ENCODE results near the gene KDM2A. TPM values are rescaled to one million over a fixed set of nuclear protein-coding genes. Genes with fewer than 3 reads are reported as not detected.

Gene KDM2A
- total RNA-seq, 1 experiment from 2014 or later: 50.4 TPM

GRCh38 chr11:67136156-67136555 lies 17.1 kb downstream of the KDM2A start:
- RAD21 ChIA-PET (ENCODE audit: low non-redundant PET in 1 of 2, low total read pairs in 2 of 2, uncharacterized antibody in 2 of 2, unreplicated experiment in 2 of 2): no interaction called here

GRCh38 chr11:67138922-67139321 lies 19.9 kb downstream of the KDM2A start:
- Histone ChIP-seq H3K9me3 (ENCODE audit: control insufficient read depth in 1 of 2, insufficient read depth in 1 of 2, low read depth in 1 of 2, low read length in 2 of 2) (no peaks in the 10 kb centered on the region), H4K20me1 (ENCODE audit: insufficient read depth) (no peaks in the 10 kb centered on the region), H3K4me3 (replicated peaks in 1 of 2; ENCODE audit: low read depth in 1 of 2, low read length in 2 of 2) (no peak overlapping the region), H3K9me2 (ENCODE audit: insufficient read depth) (no peaks in the 10 kb centered on the region), H3K9ac (ENCODE audit: low read length) (no peak overlapping the region), H3K79me2 (ENCODE audit: insufficient read depth, low read length) (peaks cover 48% of the 10 kb centered on the region), H3K36me3 (ENCODE audit: control insufficient read depth in 1 of 2, insufficient read depth in 2 of 2, low read length in 2 of 2) (peaks cover 0 to 5% of the 10 kb centered on the region in 2 experiments; a peak in 2 of 4 replicates), H3K27me3 (ENCODE audit: insufficient read depth, low read length) (no peaks in the 10 kb centered on the region), H3K27ac (ENCODE audit: low read depth, low read length) (no peak overlapping the region), H3K4me2 (ENCODE audit: low read length) (no peak overlapping the region), H2AFZ (ENCODE audit: low read depth, low read length, poor library complexity, severe bottlenecking) (no peak overlapping the region), H3K4me1 (ENCODE audit: control insufficient read depth in 1 of 2, insufficient read depth in 2 of 2, low read length in 2 of 2) (0 out of 4 replicates have a peak, but pooled peaks cover 0 to 2% of the 10 kb centered on the region in 2 experiments)
- DNase-seq (ENCODE audit: low read depth, low spot score) (no peak), ATAC-seq (no peak)
- POLR2A ChIA-PET: no interaction called here
- intact Hi-C loops (cut with micrococcal nuclease): no loop called here
- RAD21 ChIA-PET (ENCODE audit: low non-redundant PET in 1 of 2, low total read pairs in 2 of 2, uncharacterized antibody in 2 of 2, unreplicated experiment in 2 of 2): no interaction called here
- CTCF ChIA-PET: no interaction called here
- BruUV-seq (replicated peaks): no TSS peak
- TF ChIP-seq POLR2A (IDR thresholded peaks at IDR 0.05; ENCODE audit: borderline replicate concordance, extremely low read depth, insufficient read depth, insufficient read length) (no peak), EGR1 (IDR thresholded peaks at IDR 0.05; ENCODE audit: low read depth) (no peak), CTCF (IDR thresholded peaks at IDR 0.05 in 2 of 3, conservative IDR thresholded peaks at IDR 0.05 in 1 of 3; ENCODE audit: borderline replicate concordance in 1 of 3, insufficient read depth in 1 of 3, low read depth in 2 of 3, low read length in 2 of 3) (no peak), ATF3 (IDR thresholded peaks at IDR 0.05) (no peak), ELF1 (IDR thresholded peaks at IDR 0.05; ENCODE audit: borderline replicate concordance, low read depth) (no peak), SIN3A (IDR thresholded peaks at IDR 0.05; ENCODE audit: low read depth) (no peak)

More at GRCh38 chr11:67136156-67136555, 17.1 kb downstream of the KDM2A start:
- POLR2A ChIA-PET: no interaction called here
- H3K36me3 ChIP-seq (ENCODE audit: control insufficient read depth in 1 of 2, insufficient read depth in 2 of 2, low read length in 2 of 2): peaks cover 0 to 14% of the 10 kb centered on the region in 2 experiments; a peak in 3 of 4 replicates
- no peak overlapping the region for H3K4me2 ChIP-seq (ENCODE audit: low read length)
- DNase-seq (ENCODE audit: low read depth, low spot score): no peak
- no peak for TF ChIP-seq SIN3A (IDR thresholded peaks at IDR 0.05; ENCODE audit: low read depth)
- TF ChIP-seq CTCF (IDR thresholded peaks at IDR 0.05 in 2 of 3, conservative IDR thresholded peaks at IDR 0.05 in 1 of 3; ENCODE audit: borderline replicate concordance in 1 of 3, insufficient read depth in 1 of 3, low read depth in 2 of 3, low read length in 2 of 3): no peak
- no peak for TF ChIP-seq ZFX (IDR thresholded peaks at IDR 0.05)
- no peak for TF ChIP-seq EGR1 (IDR thresholded peaks at IDR 0.05; ENCODE audit: low read depth)
- no peak for TF ChIP-seq EZH2 (IDR thresholded peaks at IDR 0.05)
- no peak for TF ChIP-seq TCF7L2 (IDR thresholded peaks at IDR 0.05; ENCODE audit: borderline replicate concordance, extremely low read depth, insufficient read depth, insufficient read length)
- no peaks in the 10 kb centered on the region for H3K4me1 ChIP-seq (ENCODE audit: control insufficient read depth in 1 of 2, insufficient read depth in 2 of 2, low read length in 2 of 2)
- intact Hi-C loops (cut with micrococcal nuclease): no loop called here
- H3K4me3 ChIP-seq (replicated peaks in 1 of 2; ENCODE audit: low read depth in 1 of 2, low read length in 2 of 2): no peak overlapping the region
- H3K9ac ChIP-seq (ENCODE audit: low read length): no peak overlapping the region
- H3K9me2 ChIP-seq (ENCODE audit: insufficient read depth): no peaks in the 10 kb centered on the region
- peaks cover 61% of the 10 kb centered on the region for H3K79me2 ChIP-seq (ENCODE audit: insufficient read depth, low read length)
- no peaks in the 10 kb centered on the region for H3K9me3 ChIP-seq (ENCODE audit: control insufficient read depth in 1 of 2, insufficient read depth in 1 of 2, low read depth in 1 of 2, low read length in 2 of 2)
- H2AFZ ChIP-seq (ENCODE audit: low read depth, low read length, poor library complexity, severe bottlenecking): no peak overlapping the region
- no peaks in the 10 kb centered on the region for H4K20me1 ChIP-seq (ENCODE audit: insufficient read depth)
- no peak overlapping the region for H3K27ac ChIP-seq (ENCODE audit: low read depth, low read length)
- CTCF ChIA-PET: no interaction called here
- BruUV-seq (replicated peaks): no TSS peak
- H3K27me3 ChIP-seq (ENCODE audit: insufficient read depth, low read length): no peaks in the 10 kb centered on the region
- ATAC-seq: no peak

All from HCT116 (cell line).